Stimulated activated memory B cell treated with anti-CD40 and anti-IgM and Interleukin-4, amounts not matched to agents 10 μg/mL and 1 μg/mL and 100 μg/mL, for 72 hours (primary cell): Measurements from ENCODE around the gene RAB3GAP1.

Experiments
- ATAC-seq: fragments of 150-1000 bp; cut with Tn5 transposase; 2 replicates; pipeline ENCODE4 v1.10.0; 2021
- H3K27ac Mint-ChIP-seq: one replicate; pipeline ENCODE4 v1.8.0; 2022; ENCODE audit warnings: mild to moderate bottlenecking, mixed read lengths
- H3K27me3 Mint-ChIP-seq: one replicate; pipeline ENCODE4 v1.8.0; 2022; ENCODE audit warnings: mixed read lengths
- H3K36me3 Mint-ChIP-seq: one replicate; pipeline ENCODE4 v1.8.0; 2022; ENCODE audit warnings: mixed read lengths
- H3K4me1 Mint-ChIP-seq: one replicate; pipeline ENCODE4 v1.8.0; 2022; ENCODE audit warnings: mixed read lengths
- H3K4me3 Mint-ChIP-seq: one replicate; pipeline ENCODE4 v1.8.0; 2022; ENCODE audit warnings: mild to moderate bottlenecking, moderate library complexity, mixed read lengths
- H3K9me3 Mint-ChIP-seq: one replicate; pipeline ENCODE4 v1.8.0; 2022; ENCODE audit warnings: mixed read lengths

Gene RAB3GAP1

DNA sequence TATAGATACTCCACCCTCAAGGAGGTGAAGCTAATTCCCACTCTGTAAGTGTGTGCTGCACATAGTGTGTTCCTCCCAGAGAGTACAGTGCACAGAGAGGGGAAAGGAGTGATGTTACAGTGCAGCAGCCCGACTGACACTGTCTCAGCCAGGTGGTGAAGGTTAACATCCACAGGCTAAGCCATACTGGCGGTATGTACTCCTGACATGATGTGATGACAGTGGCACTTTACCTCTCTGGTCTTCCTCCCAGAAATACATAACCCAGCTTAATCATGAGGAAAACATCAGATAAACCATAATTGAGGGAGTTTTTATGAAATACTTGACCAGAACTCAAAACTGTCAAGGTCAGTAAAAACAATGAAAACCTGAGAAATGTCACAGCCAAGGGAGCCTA, 107.1 kb downstream of the RAB3GAP1 start:
- no peaks in the 10 kb centered on the region for H3K9me3 Mint-ChIP-seq
- peaks cover 16% of the 10 kb centered on the region for H3K4me1 Mint-ChIP-seq
- H3K27me3 Mint-ChIP-seq = no peaks in the 10 kb centered on the region
- no peak overlapping the region for H3K4me3 Mint-ChIP-seq
- no peak for ATAC-seq
- no peak overlapping the region for H3K27ac Mint-ChIP-seq
- H3K36me3 Mint-ChIP-seq = peaks cover 77% of the 10 kb centered on the region

DNA sequence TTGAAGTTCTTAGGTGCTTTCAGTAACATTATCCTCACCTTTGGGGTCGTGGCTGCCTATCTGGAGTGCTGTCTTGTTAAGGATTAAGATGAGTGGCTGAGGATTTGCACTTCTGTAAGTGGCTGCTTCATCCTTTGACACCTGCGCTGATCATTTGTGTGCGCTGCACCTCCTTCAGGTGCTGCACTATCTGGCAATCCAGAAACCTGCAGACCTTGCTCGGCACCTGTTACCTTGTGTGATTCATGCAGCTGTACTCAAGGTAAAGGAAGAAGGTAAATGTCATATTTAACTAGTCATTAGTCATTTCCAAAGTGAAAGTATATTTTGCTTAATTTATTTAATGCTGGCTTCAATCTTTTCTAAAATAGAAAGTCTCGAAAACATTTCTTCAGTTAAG, 110.3 kb downstream of the RAB3GAP1 start:
- H3K27me3 Mint-ChIP-seq = no peaks in the 10 kb centered on the region
- no peak overlapping the region for H3K4me3 Mint-ChIP-seq
- no peak overlapping the region for H3K27ac Mint-ChIP-seq
- peaks cover 67% of the 10 kb centered on the region for H3K36me3 Mint-ChIP-seq
- no peaks in the 10 kb centered on the region for H3K4me1 Mint-ChIP-seq
- ATAC-seq = no peak
- H3K9me3 Mint-ChIP-seq = no peaks in the 10 kb centered on the region

GRCh38 chr2:135162786-135163185, 110.7 kb downstream of the RAB3GAP1 start:
- no peak overlapping the region for H3K4me3 Mint-ChIP-seq
- no peak for ATAC-seq
- no peaks in the 10 kb centered on the region for H3K4me1 Mint-ChIP-seq
- no peaks in the 10 kb centered on the region for H3K9me3 Mint-ChIP-seq
- no peak overlapping the region for H3K27ac Mint-ChIP-seq
- H3K27me3 Mint-ChIP-seq = no peaks in the 10 kb centered on the region
- H3K36me3 Mint-ChIP-seq = peaks cover 67% of the 10 kb centered on the region

DNA sequence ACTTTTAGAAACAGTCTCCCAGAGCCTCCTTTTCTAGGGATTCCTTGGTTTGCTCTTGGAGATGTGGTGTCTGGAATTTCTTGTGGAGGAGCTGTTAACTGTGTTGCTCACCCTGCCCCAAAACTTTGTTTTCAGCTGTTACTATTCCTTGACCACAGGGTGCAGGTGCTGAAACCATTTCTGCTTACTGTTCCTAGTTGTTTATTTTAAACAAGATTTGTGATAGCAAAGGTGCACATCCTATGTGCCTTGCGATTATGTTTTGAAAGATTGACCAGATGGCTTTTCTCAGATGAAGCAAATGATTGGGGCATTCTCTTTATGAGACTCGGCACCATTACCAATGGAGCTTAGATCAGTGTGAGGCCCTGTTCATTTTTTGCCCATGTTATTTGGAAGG, 111.2 kb downstream of the RAB3GAP1 start:
- H3K27ac Mint-ChIP-seq = no peak overlapping the region
- H3K4me3 Mint-ChIP-seq = no peak overlapping the region
- peaks cover 67% of the 10 kb centered on the region for H3K36me3 Mint-ChIP-seq
- ATAC-seq = no peak
- H3K4me1 Mint-ChIP-seq = no peaks in the 10 kb centered on the region
- no peaks in the 10 kb centered on the region for H3K9me3 Mint-ChIP-seq
- H3K27me3 Mint-ChIP-seq = no peaks in the 10 kb centered on the region

- Mint-ChIP-seq H3K9me3 (no peaks in the 10 kb centered on the region), H3K27ac (no peak overlapping the region), H3K4me1 (no peaks in the 10 kb centered on the region), H3K36me3 (peaks cover 67% of the 10 kb centered on the region), H3K27me3 (no peaks in the 10 kb centered on the region), H3K4me3 (no peak overlapping the region)
- no peak for ATAC-seq
Observed at GRCh38 chr2:135163901-135164300, 111.8 kb downstream of the RAB3GAP1 start.

GRCh38 chr2:135164431-135164830, 112.3 kb downstream of the RAB3GAP1 start:
- Mint-ChIP-seq H3K4me3 (no peak overlapping the region), H3K36me3 (peaks cover 67% of the 10 kb centered on the region), H3K27ac (no peak overlapping the region), H3K27me3 (no peaks in the 10 kb centered on the region), H3K9me3 (no peaks in the 10 kb centered on the region), H3K4me1 (no peaks in the 10 kb centered on the region)
- no peak for ATAC-seq

- ATAC-seq = no peak
- no peaks in the 10 kb centered on the region for H3K27me3 Mint-ChIP-seq
- H3K9me3 Mint-ChIP-seq = no peaks in the 10 kb centered on the region
- no peaks in the 10 kb centered on the region for H3K4me1 Mint-ChIP-seq
- no peak overlapping the region for H3K4me3 Mint-ChIP-seq
- no peak overlapping the region for H3K27ac Mint-ChIP-seq
- peaks cover 80% of the 10 kb centered on the region for H3K36me3 Mint-ChIP-seq
Observed at GRCh38 chr2:135167273-135167672, 115.2 kb downstream of the RAB3GAP1 start.

GRCh38 chr2:135168204-135168856, 116.2 kb downstream of the RAB3GAP1 start:
- Mint-ChIP-seq H3K4me3 (no peak overlapping the region), H3K36me3 (peaks cover 80% of the 10 kb centered on the region), H3K27ac (no peak overlapping the region)

GRCh38 chr2:135169900-135170753, 118.0 kb downstream of the RAB3GAP1 start:
- no peak overlapping the region for H3K27ac Mint-ChIP-seq
- H3K4me1 Mint-ChIP-seq = no peaks in the 10 kb centered on the region
- no peak overlapping the region for H3K4me3 Mint-ChIP-seq
- peaks cover 85% of the 10 kb centered on the region for H3K36me3 Mint-ChIP-seq
- H3K9me3 Mint-ChIP-seq = no peaks in the 10 kb centered on the region
- H3K27me3 Mint-ChIP-seq = no peaks in the 10 kb centered on the region
- no peak for ATAC-seq

More at GRCh38 chr2:135168204-135168856, 116.2 kb downstream of the RAB3GAP1 start:
- no peak for ATAC-seq
- H3K9me3 Mint-ChIP-seq = no peaks in the 10 kb centered on the region
- no peaks in the 10 kb centered on the region for H3K4me1 Mint-ChIP-seq
- H3K27me3 Mint-ChIP-seq = no peaks in the 10 kb centered on the region

- H3K27me3 Mint-ChIP-seq = no peaks in the 10 kb centered on the region
- peaks cover 7% of the 10 kb centered on the region for H3K9me3 Mint-ChIP-seq
- no peaks in the 10 kb centered on the region for H3K4me1 Mint-ChIP-seq
- peaks cover 90% of the 10 kb centered on the region for H3K36me3 Mint-ChIP-seq
- H3K27ac Mint-ChIP-seq = no peak overlapping the region
- no peak for ATAC-seq
- no peak overlapping the region for H3K4me3 Mint-ChIP-seq
Observed at GRCh38 chr2:135174049-135174809, 122.1 kb downstream of the RAB3GAP1 start.

DNA sequence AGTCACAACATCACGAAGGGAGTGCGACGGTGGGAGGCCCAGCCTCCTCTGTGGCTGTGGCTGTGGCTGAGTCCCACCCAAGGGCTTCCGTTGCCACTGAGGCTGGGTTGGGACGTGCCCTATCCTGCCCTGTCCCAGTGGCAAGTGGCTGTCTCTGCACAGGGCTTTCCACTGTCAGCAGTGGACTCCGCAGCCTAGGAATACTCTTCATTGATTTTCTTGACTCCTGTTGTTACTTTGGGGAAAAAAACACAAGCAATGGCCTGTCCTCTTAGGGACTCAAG, 122.7 kb downstream of the RAB3GAP1 start:
- H3K4me1 Mint-ChIP-seq = no peaks in the 10 kb centered on the region
- H3K9me3 Mint-ChIP-seq = peaks cover 7% of the 10 kb centered on the region
- ATAC-seq = no peak
- no peak overlapping the region for H3K4me3 Mint-ChIP-seq
- no peak overlapping the region for H3K27ac Mint-ChIP-seq
- peaks cover 90% of the 10 kb centered on the region for H3K36me3 Mint-ChIP-seq
- H3K27me3 Mint-ChIP-seq = no peaks in the 10 kb centered on the region

- no peak for ATAC-seq
- Mint-ChIP-seq H3K4me1 (no peaks in the 10 kb centered on the region), H3K27ac (no peak overlapping the region), H3K36me3 (peaks cover 86% of the 10 kb centered on the region), H3K27me3 (no peaks in the 10 kb centered on the region), H3K9me3 (peaks cover 7% of the 10 kb centered on the region), H3K4me3 (no peak overlapping the region)
Observed at GRCh38 chr2:135175177-135175576, 123.1 kb downstream of the RAB3GAP1 start.

DNA sequence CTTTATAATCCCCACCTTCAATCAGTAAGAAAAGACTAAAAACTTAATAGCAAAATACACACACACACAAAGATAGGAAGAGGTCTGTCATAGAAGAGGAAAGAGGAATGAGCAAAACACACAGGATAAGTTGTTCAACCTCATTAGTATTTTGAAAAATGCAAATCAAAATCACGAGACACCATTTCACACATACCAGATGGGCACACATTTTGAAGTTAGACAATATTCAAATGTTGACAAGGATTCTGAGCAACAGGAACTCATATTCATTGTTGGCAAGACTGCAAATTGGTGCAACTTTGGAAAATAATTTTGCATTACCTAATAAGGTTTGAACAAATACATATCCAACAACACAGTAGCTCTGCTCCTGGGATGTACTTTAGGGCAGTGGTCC, 127.6 kb downstream of the RAB3GAP1 start:
- ATAC-seq = no peak
- peaks cover 7% of the 10 kb centered on the region for H3K9me3 Mint-ChIP-seq
- H3K27me3 Mint-ChIP-seq = no peaks in the 10 kb centered on the region
- no peak overlapping the region for H3K4me3 Mint-ChIP-seq
- no peak overlapping the region for H3K27ac Mint-ChIP-seq
- peaks cover 51% of the 10 kb centered on the region for H3K36me3 Mint-ChIP-seq
- no peaks in the 10 kb centered on the region for H3K4me1 Mint-ChIP-seq

GRCh38 chr2:135182190-135182589, 130.1 kb downstream of the RAB3GAP1 start:
- H3K4me3 Mint-ChIP-seq = no peak overlapping the region
- no peaks in the 10 kb centered on the region for H3K4me1 Mint-ChIP-seq
- H3K27me3 Mint-ChIP-seq = no peaks in the 10 kb centered on the region
- peaks cover 41% of the 10 kb centered on the region for H3K36me3 Mint-ChIP-seq
- ATAC-seq = no peak
- peaks cover under 1% of the 10 kb centered on the region for H3K9me3 Mint-ChIP-seq
- H3K27ac Mint-ChIP-seq = no peak overlapping the region

GRCh38 chr2:135182601-135183000, 130.5 kb downstream of the RAB3GAP1 start:
- H3K27ac Mint-ChIP-seq = no peak overlapping the region
- no peaks in the 10 kb centered on the region for H3K4me1 Mint-ChIP-seq
- H3K9me3 Mint-ChIP-seq = no peaks in the 10 kb centered on the region
- H3K36me3 Mint-ChIP-seq = peaks cover 37% of the 10 kb centered on the region
- ATAC-seq = no peak
- no peak overlapping the region for H3K4me3 Mint-ChIP-seq
- no peaks in the 10 kb centered on the region for H3K27me3 Mint-ChIP-seq
